GM19463 (cell line): Measurements from ENCODE around the gene RCBTB2.
"Not testable (repeated sequence)": the region's sequence is repeated elsewhere in the genome, so short reads cannot be mapped to it uniquely, and the experiment has no call there.

ENCODE experiments used
- ATAC-seq: cut with Tn5 transposase; IDR thresholded peaks from one replicate; pipeline ENCODE4 v1.9.1; 2021; ENCODE audit warnings: mild to moderate bottlenecking, moderate library complexity; ENCODE audit not compliant: unreplicated experiment

The RCBTB2 gene

GRCh38 chr13:48532506-48533499 lies at the start of gene RCBTB2:
Gene RCBTB2 (minus strand): TSS chr13:48533080. CDS start chr13:48521939, 11,141 bp downstream.
- peak; percentile 79 for ATAC-seq

GRCh38 chr13:48582084-48582483 lies 49.2 kb upstream of the RCBTB2 start:
- no peak for ATAC-seq

- ATAC-seq, result no peak
Measured at GRCh38 chr13:48580896-48581295, 48.0 kb upstream of the RCBTB2 start.

GRCh38 chr13:48580185-48580803 lies 47.4 kb upstream of the RCBTB2 start:
- no peak for ATAC-seq

GRCh38 chr13:48579919-48580180 lies 47.0 kb upstream of the RCBTB2 start:
- ATAC-seq, result not testable (repeated sequence)

- peak; percentile 79 for ATAC-seq
Measured at GRCh38 chr13:48579165-48579918, 46.5 kb upstream of the RCBTB2 start.

GRCh38 chr13:48578516-48579164 lies 45.8 kb upstream of the RCBTB2 start:
- ATAC-seq, result peak; percentile 49

- ATAC-seq, result no peak
Measured at GRCh38 chr13:48576448-48577010, 43.6 kb upstream of the RCBTB2 start.

GRCh38 chr13:48575031-48575430 lies 42.2 kb upstream of the RCBTB2 start:
- no peak for ATAC-seq

- no peak for ATAC-seq
Measured at GRCh38 chr13:48574041-48574796, 41.3 kb upstream of the RCBTB2 start.

- no peak for ATAC-seq
Measured at GRCh38 chr13:48573213-48574007, 40.5 kb upstream of the RCBTB2 start.

GRCh38 chr13:48571126-48571913 lies 38.4 kb upstream of the RCBTB2 start:
- peak; percentile 33 for ATAC-seq

GRCh38 chr13:48570216-48570828 lies 37.4 kb upstream of the RCBTB2 start:
- ATAC-seq, result peak; percentile 42

GRCh38 chr13:48569104-48569666 lies 36.3 kb upstream of the RCBTB2 start:
- no peak for ATAC-seq

- no peak for ATAC-seq
Measured at GRCh38 chr13:48568370-48569103, 35.7 kb upstream of the RCBTB2 start.

GRCh38 chr13:48567515-48568369 lies 34.9 kb upstream of the RCBTB2 start:
- no peak for ATAC-seq
